ENCODE data around the gene EDEM3. TPM values are rescaled to one million over a fixed set of nuclear protein-coding genes. Genes with fewer than 3 reads are reported as not detected.

The EDEM3 gene
- total RNA-seq, 1 experiment from 2014 or later = 14.1 TPM

- no peaks in the 10 kb centered on the region for H3K9me3 Mint-ChIP-seq (ENCODE audit: unreplicated experiment)
- intact Hi-C loops (cut with micrococcal nuclease; ENCODE audit: unreplicated experiment) = no loop called here
- POLR2A ChIA-PET = no interaction called here
- TF ChIP-seq, protein P1, sequence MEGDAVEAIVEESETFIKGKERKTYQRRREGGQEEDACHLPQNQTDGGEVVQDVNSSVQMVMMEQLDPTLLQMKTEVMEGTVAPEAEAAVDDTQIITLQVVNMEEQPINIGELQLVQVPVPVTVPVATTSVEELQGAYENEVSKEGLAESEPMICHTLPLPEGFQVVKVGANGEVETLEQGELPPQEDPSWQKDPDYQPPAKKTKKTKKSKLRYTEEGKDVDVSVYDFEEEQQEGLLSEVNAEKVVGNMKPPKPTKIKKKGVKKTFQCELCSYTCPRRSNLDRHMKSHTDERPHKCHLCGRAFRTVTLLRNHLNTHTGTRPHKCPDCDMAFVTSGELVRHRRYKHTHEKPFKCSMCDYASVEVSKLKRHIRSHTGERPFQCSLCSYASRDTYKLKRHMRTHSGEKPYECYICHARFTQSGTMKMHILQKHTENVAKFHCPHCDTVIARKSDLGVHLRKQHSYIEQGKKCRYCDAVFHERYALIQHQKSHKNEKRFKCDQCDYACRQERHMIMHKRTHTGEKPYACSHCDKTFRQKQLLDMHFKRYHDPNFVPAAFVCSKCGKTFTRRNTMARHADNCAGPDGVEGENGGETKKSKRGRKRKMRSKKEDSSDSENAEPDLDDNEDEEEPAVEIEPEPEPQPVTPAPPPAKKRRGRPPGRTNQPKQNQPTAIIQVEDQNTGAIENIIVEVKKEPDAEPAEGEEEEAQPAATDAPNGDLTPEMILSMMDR (IDR thresholded peaks at IDR 0.05; ENCODE audit: insufficient read depth in 1 of 2, low read depth in 1 of 2, low read length in 1 of 2, severe bottlenecking in 1 of 2, unreplicated experiment in 1 of 2) = no peak
- H3K36me3 ChIP-seq (ENCODE audit: control insufficient read depth, insufficient read depth, low read length) = no peaks in the 10 kb centered on the region
- no peak overlapping the region for H3K4me3 ChIP-seq (ENCODE audit: low read depth, low read length)
- no peak overlapping the region for H3K4me3 Mint-ChIP-seq (ENCODE audit: unreplicated experiment)
- no TSS peak for BruUV-seq (replicated peaks)
- H3K27me3 ChIP-seq (replicated peaks; ENCODE audit: control insufficient read depth, insufficient read depth, low read length) = 0 out of 2 replicates have a peak, but pooled peaks cover 1% of the 10 kb centered on the region
- no peaks in the 10 kb centered on the region for H3K4me1 Mint-ChIP-seq (ENCODE audit: low read depth, unreplicated experiment)
- no peak overlapping the region for H3K27ac Mint-ChIP-seq (ENCODE audit: unreplicated experiment)
- DNase-seq = no peak
- H3K27me3 Mint-ChIP-seq (ENCODE audit: insufficient read depth, unreplicated experiment) = no peaks in the 10 kb centered on the region
- CTCF ChIA-PET = no interaction called here
- no peaks in the 10 kb centered on the region for H3K9me3 ChIP-seq
- no peaks in the 10 kb centered on the region for H3K4me1 ChIP-seq
- no peaks in the 10 kb centered on the region for H3K36me3 Mint-ChIP-seq (ENCODE audit: insufficient read depth, unreplicated experiment)
Measured at GRCh38 chr1:184641894-184642293, 112.8 kb downstream of the EDEM3 start.

DNA sequence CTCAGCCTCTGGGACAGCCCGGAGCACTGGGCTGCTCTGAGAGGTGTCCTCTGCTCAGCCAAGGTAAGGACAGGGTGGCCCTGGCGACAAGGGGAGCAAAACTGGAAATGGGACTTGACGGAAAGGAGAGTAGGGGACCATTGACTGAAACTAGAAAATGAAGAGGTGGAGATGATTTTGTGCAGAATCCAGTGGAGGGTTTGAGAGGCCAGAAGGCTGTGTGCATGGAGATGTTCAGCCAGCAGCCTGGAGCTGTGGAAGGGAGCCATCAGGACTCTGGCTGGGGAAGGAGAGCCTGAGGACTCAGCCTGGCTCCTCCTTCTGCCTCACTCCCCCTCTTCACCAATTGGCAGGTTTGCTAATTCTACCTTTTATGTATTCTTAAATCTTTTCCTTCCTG, 114.2 kb downstream of the EDEM3 start:
- Histone ChIP-seq H3K4me3 (ENCODE audit: low read depth, low read length) (no peak overlapping the region), H3K27me3 (replicated peaks; ENCODE audit: control insufficient read depth, insufficient read depth, low read length) (0 out of 2 replicates have a peak, but pooled peaks cover 1% of the 10 kb centered on the region), H3K9me3 (no peaks in the 10 kb centered on the region), H3K36me3 (ENCODE audit: control insufficient read depth, insufficient read depth, low read length) (no peaks in the 10 kb centered on the region), H3K4me1 (no peaks in the 10 kb centered on the region)
- no peaks in the 10 kb centered on the region for H3K36me3 Mint-ChIP-seq (ENCODE audit: insufficient read depth, unreplicated experiment)
- no TSS peak for BruUV-seq (replicated peaks)
- no peak overlapping the region for H3K27ac Mint-ChIP-seq (ENCODE audit: unreplicated experiment)
- no peaks in the 10 kb centered on the region for H3K27me3 Mint-ChIP-seq (ENCODE audit: insufficient read depth, unreplicated experiment)
- ChIA-PET CTCF (no interaction called here), POLR2A (no interaction called here)
- H3K4me1 Mint-ChIP-seq (ENCODE audit: low read depth, unreplicated experiment) = no peaks in the 10 kb centered on the region
- no peak for DNase-seq
- H3K4me3 Mint-ChIP-seq (ENCODE audit: unreplicated experiment) = no peak overlapping the region
- intact Hi-C loops (cut with micrococcal nuclease; ENCODE audit: unreplicated experiment) = no loop called here
- TF ChIP-seq, protein P1 (IDR thresholded peaks at IDR 0.05; ENCODE audit: insufficient read depth in 1 of 2, low read depth in 1 of 2, low read length in 1 of 2, severe bottlenecking in 1 of 2, unreplicated experiment in 1 of 2) = no peak
- no peaks in the 10 kb centered on the region for H3K9me3 Mint-ChIP-seq (ENCODE audit: unreplicated experiment)

Other genes starting within 250 kb of the EDEM3 start
- 14.3 and 20.8 TPM in 2 replicates for gene NIBAN1, start 219.7 kb upstream of the EDEM3 start, total RNA-seq (2022)

All from Caco-2 (cell line).